ENCODE results near the gene ZBTB44.

ZBTB44 gene

DNA sequence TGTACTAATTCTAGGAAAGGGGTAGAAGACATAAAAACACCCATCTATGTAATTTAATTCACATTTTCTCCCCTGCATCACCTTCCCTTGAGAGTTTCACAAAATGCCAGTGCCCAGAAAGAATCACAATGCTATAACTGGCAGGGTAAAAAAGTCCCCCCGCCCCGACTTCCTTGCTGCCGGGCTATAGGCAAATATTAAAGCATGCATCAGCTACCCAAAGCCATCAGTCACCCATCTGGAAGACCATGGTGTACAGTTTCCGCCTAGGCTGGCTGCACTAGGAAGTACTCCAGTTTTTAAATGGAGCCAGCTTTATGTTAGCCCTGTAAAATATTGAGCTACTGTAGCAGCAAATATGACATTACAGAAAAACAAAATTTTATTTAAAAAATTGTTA is 87.3 kb downstream of the ZBTB44 start:
- Histone ChIP-seq H3K27me3 (ENCODE audit: control insufficient read depth, insufficient read depth, low read length) (no peaks in the 10 kb centered on the region), H3K4me1 (ENCODE audit: control insufficient read depth, insufficient read depth, low read length) (no peaks in the 10 kb centered on the region), H3K9me3 (ENCODE audit: control insufficient read depth, insufficient read depth, low read depth, low read length) (no peaks in the 10 kb centered on the region), H3K36me3 (ENCODE audit: control insufficient read depth, insufficient read depth, low read length) (peaks cover 3% of the 10 kb centered on the region; the same call in 1 of the 2 replicates), H3K4me3 (ENCODE audit: low read depth, low read length) (no peak overlapping the region), H3K27ac (ENCODE audit: low read depth, low read length) (no peak overlapping the region), H3K9ac (ENCODE audit: low read length) (no peak overlapping the region)

DNA sequence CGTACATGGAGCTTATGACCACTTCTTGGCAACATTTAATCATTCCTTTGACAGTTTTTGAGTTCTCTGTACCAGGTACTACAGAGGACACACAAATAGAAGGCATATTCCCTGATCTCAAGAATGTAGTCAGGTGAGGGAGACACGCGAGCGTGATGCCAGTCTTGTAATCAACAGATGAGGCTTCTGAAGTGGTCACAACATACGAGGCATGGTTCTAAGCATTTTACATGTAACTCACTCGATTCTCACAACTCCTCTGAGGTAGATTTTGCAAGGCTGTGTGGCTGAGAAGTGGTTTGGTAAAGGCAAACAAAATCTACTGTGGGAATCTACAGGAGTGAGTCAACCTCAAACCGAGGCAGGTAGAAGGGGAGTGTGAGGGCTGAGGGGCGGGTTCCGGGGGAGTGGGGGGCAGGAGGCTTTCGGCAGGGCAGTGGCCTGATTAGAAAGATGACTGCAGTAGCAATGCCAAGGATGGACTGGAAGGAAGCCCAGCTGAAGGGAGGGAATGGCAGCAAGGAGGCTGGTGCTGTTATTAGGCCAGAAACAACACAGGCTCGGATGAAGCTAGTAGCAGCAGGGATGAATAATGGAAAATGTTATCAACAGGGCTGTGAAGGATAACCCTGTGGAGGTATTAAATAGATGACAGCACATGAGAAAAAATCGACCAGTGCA is 91.3 kb downstream of the ZBTB44 start:
- no peaks in the 10 kb centered on the region for H3K36me3 ChIP-seq (ENCODE audit: control insufficient read depth, insufficient read depth, low read length)

DNA sequence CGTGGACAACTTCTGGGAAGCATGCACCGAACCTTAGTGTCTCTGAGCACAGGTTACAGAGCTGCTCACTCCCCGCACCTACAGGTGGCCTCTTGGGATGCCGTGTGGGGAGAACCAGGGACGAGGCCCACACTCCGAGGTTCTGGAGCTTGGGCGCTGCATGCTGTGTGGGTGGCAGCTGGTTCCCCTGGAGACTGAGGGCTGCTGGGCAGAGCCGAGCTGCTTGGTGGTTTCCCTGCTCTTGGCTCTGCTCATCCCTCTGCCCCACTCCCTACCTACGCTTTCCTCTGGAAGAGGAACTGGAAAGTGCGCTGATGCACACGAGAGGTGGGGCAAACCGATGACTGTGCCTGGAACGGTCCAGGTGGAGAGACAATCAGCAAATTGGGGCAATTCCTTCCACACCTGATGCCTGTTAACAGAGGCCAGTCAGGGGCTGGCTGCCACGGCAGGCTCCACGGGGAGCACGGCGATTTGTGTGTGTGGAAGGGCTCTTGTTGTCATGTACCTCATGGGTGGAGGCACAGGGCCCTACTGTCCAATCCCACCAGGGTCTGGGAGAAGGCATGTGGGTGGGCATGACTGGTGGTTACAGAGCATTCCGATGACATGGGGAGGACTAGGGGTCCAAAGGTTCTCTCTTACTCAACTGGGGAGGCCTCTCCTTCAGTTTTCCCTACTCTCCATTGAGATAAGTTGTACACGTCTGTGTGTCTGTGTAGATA is 94.2 kb downstream of the ZBTB44 start:
- H3K27ac ChIP-seq (ENCODE audit: low read depth, low read length), result no peak overlapping the region
- H3K4me3 ChIP-seq (ENCODE audit: low read depth, low read length), result no peak overlapping the region
- no peaks in the 10 kb centered on the region for H3K27me3 ChIP-seq (ENCODE audit: control insufficient read depth, insufficient read depth, low read length)
- H3K36me3 ChIP-seq (ENCODE audit: control insufficient read depth, insufficient read depth, low read length), result no peaks in the 10 kb centered on the region
- no peak overlapping the region for H3K9ac ChIP-seq (ENCODE audit: low read length)
- H3K9me3 ChIP-seq (ENCODE audit: control insufficient read depth, insufficient read depth, low read depth, low read length), result no peaks in the 10 kb centered on the region
- peaks cover 18% of the 10 kb centered on the region for H3K4me1 ChIP-seq (ENCODE audit: control insufficient read depth, insufficient read depth, low read length)

More for the DNA sequence above, 91.3 kb downstream of the ZBTB44 start:
- Histone ChIP-seq H3K4me3 (ENCODE audit: low read depth, low read length) (no peak overlapping the region), H3K9me3 (ENCODE audit: control insufficient read depth, insufficient read depth, low read depth, low read length) (no peaks in the 10 kb centered on the region), H3K4me1 (ENCODE audit: control insufficient read depth, insufficient read depth, low read length) (no peaks in the 10 kb centered on the region), H3K27me3 (ENCODE audit: control insufficient read depth, insufficient read depth, low read length) (no peaks in the 10 kb centered on the region), H3K9ac (ENCODE audit: low read length) (no peak overlapping the region), H3K27ac (ENCODE audit: low read depth, low read length) (no peak overlapping the region)

DNA sequence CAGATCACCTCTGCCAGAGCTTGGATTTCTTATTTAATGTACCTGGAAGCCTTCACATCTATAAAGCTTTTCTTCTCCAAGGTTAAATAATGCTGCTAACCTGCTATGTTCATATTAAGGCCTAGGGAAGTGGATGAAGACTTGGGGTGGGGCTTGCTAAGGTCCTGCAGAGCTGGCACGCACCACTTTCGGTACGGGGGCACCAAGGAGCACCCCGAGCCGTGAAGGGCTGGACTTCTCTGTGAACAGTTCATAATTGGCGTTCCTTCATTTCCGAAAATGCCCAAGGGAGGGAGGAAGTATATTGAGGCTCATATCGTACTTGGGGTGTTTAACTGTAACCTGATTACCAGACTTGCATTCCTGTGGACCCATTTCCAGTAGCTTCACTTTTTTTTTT is 95.6 kb downstream of the ZBTB44 start:
- peaks cover 18% of the 10 kb centered on the region for H3K4me1 ChIP-seq (ENCODE audit: control insufficient read depth, insufficient read depth, low read length)
- no peaks in the 10 kb centered on the region for H3K36me3 ChIP-seq (ENCODE audit: control insufficient read depth, insufficient read depth, low read length)
- no peak overlapping the region for H3K4me3 ChIP-seq (ENCODE audit: low read depth, low read length)
- H3K9me3 ChIP-seq (ENCODE audit: control insufficient read depth, insufficient read depth, low read depth, low read length), result no peaks in the 10 kb centered on the region
- H3K27me3 ChIP-seq (ENCODE audit: control insufficient read depth, insufficient read depth, low read length), result no peaks in the 10 kb centered on the region
- H3K9ac ChIP-seq (ENCODE audit: low read length), result no peak overlapping the region
- H3K27ac ChIP-seq (ENCODE audit: low read depth, low read length), result no peak overlapping the region

DNA sequence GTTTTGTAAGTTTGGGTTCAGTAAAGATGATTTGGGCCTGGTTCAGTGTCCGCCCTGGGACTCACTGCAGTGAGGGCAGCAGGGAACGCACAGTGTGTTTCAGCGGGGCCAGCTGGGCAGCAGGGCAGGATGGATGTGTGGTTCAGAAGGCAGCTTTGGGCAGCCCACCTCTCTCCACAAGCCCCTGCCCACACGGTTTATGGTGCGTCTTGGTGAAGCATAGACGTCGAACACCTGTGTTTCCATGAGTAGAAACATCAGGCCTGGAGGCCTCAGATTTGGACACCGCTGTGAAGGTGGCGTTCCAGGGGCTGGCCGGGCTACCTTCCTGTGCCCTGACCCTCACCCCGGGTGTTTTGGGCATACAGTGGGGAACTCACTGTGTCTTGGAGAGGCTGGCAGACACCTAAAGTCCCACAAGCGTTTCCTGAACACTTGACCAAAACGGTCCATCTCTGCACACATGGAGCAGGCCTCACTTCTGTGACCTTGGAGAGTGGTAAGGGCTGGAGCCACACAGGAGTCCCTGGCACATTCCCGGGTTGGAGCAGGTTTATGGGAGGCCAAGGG is 96.1 kb downstream of the ZBTB44 start:
- H3K9ac ChIP-seq (ENCODE audit: low read length), result no peak overlapping the region
- H3K9me3 ChIP-seq (ENCODE audit: control insufficient read depth, insufficient read depth, low read depth, low read length), result no peaks in the 10 kb centered on the region
- H3K27me3 ChIP-seq (ENCODE audit: control insufficient read depth, insufficient read depth, low read length), result no peaks in the 10 kb centered on the region
- no peak overlapping the region for H3K4me3 ChIP-seq (ENCODE audit: low read depth, low read length)
- no peaks in the 10 kb centered on the region for H3K36me3 ChIP-seq (ENCODE audit: control insufficient read depth, insufficient read depth, low read length)
- H3K4me1 ChIP-seq (ENCODE audit: control insufficient read depth, insufficient read depth, low read length), result peaks cover 18% of the 10 kb centered on the region
- no peak overlapping the region for H3K27ac ChIP-seq (ENCODE audit: low read depth, low read length)

DNA sequence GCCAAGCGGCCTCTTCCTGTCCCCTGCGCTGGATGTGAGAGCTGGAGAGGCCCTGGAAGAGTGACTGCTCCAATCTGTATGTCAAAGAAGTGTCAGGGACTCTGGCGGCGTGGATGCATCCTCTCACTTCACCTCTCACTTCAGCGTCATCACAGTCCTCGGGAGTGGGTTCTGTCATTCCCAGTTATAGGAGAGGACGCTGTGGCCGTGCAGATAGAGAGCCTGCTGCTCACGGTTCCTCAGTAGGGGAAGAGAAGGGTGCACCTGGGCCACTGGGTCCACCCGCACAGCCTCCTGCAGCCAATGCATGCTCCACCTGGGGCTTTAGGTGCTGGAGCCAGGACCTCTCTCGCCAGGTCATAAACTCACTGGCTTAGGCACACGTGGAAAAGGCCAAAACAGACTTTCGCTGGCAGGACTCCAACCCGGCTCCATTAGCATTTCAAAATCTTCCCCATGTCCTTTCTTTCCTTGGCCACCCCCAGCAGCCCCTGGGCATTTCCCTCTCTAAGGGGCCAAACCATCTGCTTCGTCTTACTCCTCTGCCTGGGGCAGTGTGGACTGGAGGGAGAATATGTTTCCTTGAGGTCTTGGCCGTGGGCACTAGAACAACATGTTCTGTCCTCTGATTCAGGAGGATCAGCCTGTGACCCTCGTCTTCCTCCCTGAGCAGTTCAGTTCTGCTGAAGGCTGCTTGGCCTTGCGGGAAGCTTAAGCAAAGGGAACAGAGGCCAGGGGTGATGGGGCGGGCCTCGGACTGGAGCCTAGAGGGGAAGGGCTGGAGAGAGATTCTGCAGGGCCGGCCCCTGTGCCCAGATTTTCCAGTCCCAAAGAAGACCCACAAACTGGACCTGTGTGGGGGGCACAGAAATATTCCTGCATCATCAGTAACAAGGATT is 97.3 kb downstream of the ZBTB44 start:
- Histone ChIP-seq H3K9me3 (ENCODE audit: control insufficient read depth, insufficient read depth, low read depth, low read length) (no peaks in the 10 kb centered on the region), H3K36me3 (ENCODE audit: control insufficient read depth, insufficient read depth, low read length) (no peaks in the 10 kb centered on the region), H3K27me3 (ENCODE audit: control insufficient read depth, insufficient read depth, low read length) (no peaks in the 10 kb centered on the region), H3K4me3 (ENCODE audit: low read depth, low read length) (no peak overlapping the region), H3K4me1 (ENCODE audit: control insufficient read depth, insufficient read depth, low read length) (peaks cover 25% of the 10 kb centered on the region), H3K27ac (ENCODE audit: low read depth, low read length) (no peak overlapping the region), H3K9ac (ENCODE audit: low read length) (no peak overlapping the region)

DNA sequence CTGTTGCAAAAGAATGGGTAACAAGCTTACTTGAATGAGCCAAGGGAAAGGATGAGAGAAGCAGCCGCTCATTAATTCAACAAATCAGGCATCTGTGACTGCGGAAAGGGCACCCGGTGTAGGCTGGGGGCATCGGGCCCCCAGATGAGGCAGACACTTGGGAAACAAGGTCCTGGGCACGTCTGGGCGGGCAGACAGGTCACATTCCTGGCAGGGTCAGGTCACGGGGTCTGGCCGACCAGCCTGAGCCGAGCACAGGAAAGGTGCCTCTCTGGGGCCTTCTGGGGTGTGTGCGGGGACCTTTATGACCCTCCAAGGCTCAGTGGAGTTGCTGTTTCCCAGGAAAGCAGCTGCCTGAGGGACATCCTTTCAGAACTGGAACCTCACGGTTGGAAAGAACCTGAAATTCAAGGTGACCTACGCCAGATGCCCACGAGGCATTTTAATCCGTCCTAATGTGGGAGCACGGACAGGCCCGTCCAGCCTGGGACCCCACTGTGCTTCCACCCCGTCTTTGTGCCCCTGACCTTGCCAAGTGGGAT is 98.1 kb downstream of the ZBTB44 start:
- Histone ChIP-seq H3K27me3 (ENCODE audit: control insufficient read depth, insufficient read depth, low read length) (no peaks in the 10 kb centered on the region), H3K9me3 (ENCODE audit: control insufficient read depth, insufficient read depth, low read depth, low read length) (no peaks in the 10 kb centered on the region), H3K9ac (ENCODE audit: low read length) (no peak overlapping the region), H3K4me3 (ENCODE audit: low read depth, low read length) (no peak overlapping the region), H3K27ac (ENCODE audit: low read depth, low read length) (no peak overlapping the region), H3K36me3 (ENCODE audit: control insufficient read depth, insufficient read depth, low read length) (no peaks in the 10 kb centered on the region), H3K4me1 (ENCODE audit: control insufficient read depth, insufficient read depth, low read length) (peaks cover 25% of the 10 kb centered on the region)

DNA sequence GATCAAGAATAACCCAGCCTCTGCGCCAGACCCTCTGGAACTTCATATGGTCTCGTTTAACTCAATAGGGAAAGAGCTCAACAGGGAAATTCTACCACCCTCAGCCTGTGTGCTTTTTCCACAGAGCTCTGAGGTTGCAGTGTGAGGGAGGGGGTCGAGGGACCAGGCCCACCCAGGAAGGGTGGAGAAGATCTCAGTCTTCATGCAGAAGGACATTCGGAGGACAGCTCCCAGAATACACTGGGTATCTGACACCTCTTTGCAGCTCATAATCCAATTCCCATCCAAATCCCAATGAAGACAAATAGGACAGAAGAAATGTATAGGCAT is 98.5 kb downstream of the ZBTB44 start:
- H3K4me1 ChIP-seq (ENCODE audit: control insufficient read depth, insufficient read depth, low read length), result peaks cover 25% of the 10 kb centered on the region
- H3K9ac ChIP-seq (ENCODE audit: low read length), result no peak overlapping the region
- no peak overlapping the region for H3K4me3 ChIP-seq (ENCODE audit: low read depth, low read length)
- no peaks in the 10 kb centered on the region for H3K36me3 ChIP-seq (ENCODE audit: control insufficient read depth, insufficient read depth, low read length)
- H3K27me3 ChIP-seq (ENCODE audit: control insufficient read depth, insufficient read depth, low read length), result no peaks in the 10 kb centered on the region
- no peaks in the 10 kb centered on the region for H3K9me3 ChIP-seq (ENCODE audit: control insufficient read depth, insufficient read depth, low read depth, low read length)
- no peak overlapping the region for H3K27ac ChIP-seq (ENCODE audit: low read depth, low read length)

DNA sequence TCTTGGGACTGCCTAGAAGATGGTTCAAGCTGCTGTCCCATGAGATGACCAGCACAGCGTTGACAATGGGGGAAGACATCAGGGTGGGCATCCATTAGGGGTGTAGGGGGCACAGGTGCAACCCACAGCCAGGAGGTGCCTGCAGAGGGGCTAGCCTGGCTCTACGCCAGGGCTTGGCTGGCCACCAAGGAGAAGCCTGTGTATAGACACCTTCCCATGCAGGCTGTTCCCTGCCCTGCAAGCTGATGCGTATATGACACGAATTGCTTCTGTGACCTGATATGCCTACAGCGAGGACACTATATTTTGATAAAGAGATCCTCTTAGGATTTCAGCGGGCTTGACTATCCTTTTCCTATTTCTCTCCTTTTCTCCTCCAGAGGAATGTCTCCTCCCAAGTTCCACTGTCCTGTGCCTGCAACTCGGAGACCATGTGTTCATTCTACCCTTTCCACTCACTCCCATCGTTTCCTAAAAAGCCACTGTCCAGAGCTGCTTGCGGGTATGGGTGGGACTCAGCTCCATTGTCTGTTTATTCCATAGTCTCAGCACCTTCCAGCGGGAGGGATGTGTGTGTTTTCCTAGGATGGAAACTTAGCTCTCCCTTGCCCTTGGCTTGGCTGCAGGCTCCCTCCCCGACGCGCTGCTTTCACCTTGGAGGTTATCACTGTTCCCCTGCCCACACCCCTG is 99.0 kb downstream of the ZBTB44 start:
- H3K9ac ChIP-seq (ENCODE audit: low read length), result no peak overlapping the region

DNA sequence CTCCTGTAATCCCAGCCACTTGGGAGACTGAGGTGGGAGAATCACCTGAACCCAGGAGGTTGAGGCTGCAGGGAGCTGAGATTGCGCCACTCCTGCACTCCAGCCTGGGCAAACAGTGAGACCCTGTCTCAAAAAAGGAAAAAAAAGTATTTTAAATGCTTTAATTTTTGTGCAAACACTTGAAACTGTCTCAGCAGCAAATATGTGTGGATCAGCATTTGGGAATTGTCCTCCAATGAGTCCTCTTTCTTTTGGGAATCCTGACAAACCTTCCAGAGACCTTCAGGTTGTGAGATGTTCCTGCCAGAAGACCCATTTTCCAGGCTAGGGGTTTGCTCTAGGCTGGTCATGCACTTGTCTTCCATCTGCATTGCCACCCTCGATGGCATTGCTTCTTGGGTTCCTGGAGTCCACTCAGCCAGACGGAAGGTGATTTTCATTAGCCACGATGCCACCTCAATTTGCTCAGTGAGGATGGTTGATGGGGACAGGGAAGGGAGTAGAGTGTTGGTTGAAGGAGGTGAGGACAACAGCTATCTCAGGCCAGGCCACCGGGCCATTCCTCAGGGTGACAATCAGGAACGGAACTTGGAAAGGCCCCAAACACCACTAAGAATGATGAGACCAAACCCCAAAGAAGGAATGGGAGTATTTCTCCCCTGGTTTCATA is 99.7 kb downstream of the ZBTB44 start:
- no peak overlapping the region for H3K4me3 ChIP-seq (ENCODE audit: low read depth, low read length)
- no peaks in the 10 kb centered on the region for H3K36me3 ChIP-seq (ENCODE audit: control insufficient read depth, insufficient read depth, low read length)
- H3K4me1 ChIP-seq (ENCODE audit: control insufficient read depth, insufficient read depth, low read length), result peaks cover 25% of the 10 kb centered on the region
- no peaks in the 10 kb centered on the region for H3K27me3 ChIP-seq (ENCODE audit: control insufficient read depth, insufficient read depth, low read length)
- no peak overlapping the region for H3K9ac ChIP-seq (ENCODE audit: low read length)
- no peak overlapping the region for H3K27ac ChIP-seq (ENCODE audit: low read depth, low read length)
- H3K9me3 ChIP-seq (ENCODE audit: control insufficient read depth, insufficient read depth, low read depth, low read length), result no peaks in the 10 kb centered on the region

More for the DNA sequence above, 99.0 kb downstream of the ZBTB44 start:
- H3K4me3 ChIP-seq (ENCODE audit: low read depth, low read length), result no peak overlapping the region
- peaks cover 25% of the 10 kb centered on the region for H3K4me1 ChIP-seq (ENCODE audit: control insufficient read depth, insufficient read depth, low read length)
- no peaks in the 10 kb centered on the region for H3K27me3 ChIP-seq (ENCODE audit: control insufficient read depth, insufficient read depth, low read length)
- no peaks in the 10 kb centered on the region for H3K9me3 ChIP-seq (ENCODE audit: control insufficient read depth, insufficient read depth, low read depth, low read length)
- no peak overlapping the region for H3K27ac ChIP-seq (ENCODE audit: low read depth, low read length)
- no peaks in the 10 kb centered on the region for H3K36me3 ChIP-seq (ENCODE audit: control insufficient read depth, insufficient read depth, low read length)

All from HUES6 (cell line).